Activated CD4-positive, alpha-beta T cell treated with anti-CD3 and anti-CD28 coated beads, Interleukin-2, amount 50 U/mL, for 1 hour (primary cell): ENCODE results near the gene PAQR8.
A peak's percentile ranks its signal among the peaks of the same experiment; 100 is the strongest.

Experiments
- DNase-seq: peaks from one replicate; pipeline ENCODE4 v3.0.0-alpha.2; 2020

Gene PAQR8

DNA sequence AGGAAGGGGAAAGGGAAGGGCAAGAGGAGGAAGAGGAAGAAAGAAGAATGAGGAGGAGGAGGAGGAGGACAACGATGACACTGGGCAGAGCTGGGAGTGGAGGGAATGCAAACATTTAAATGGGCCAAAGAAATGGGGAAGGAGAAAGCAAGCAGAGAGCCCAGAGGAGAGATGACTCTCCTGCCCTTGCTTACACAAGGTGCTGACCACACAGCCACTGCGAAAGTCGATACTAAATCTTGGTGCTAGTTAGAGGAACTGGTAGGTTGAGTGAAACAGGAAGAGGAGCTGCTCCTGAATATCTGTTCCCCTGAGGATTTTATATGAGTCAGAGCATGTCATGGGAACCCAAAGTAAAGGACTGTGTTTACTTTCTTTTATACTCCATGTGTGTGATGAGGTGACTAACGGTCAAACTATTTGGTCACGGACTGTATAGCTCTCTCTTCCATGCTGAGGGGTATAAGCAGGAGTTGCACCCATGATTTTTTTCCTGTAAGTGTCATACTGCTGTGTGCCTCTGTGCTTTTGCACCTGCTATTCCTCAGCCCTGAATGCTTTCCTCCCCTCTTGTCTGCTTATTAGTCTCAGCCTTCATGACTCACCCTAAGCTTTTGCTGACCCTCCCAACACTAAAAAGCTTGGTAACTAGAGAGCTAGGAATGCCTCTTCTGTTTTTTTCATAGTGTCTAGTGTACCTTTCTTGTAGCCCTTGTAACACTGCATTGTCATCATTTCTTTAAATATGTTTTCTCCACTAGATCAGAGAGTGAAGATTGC lies 9.5 kb upstream of the PAQR8 start:
- DNase-seq = no peak

DNA sequence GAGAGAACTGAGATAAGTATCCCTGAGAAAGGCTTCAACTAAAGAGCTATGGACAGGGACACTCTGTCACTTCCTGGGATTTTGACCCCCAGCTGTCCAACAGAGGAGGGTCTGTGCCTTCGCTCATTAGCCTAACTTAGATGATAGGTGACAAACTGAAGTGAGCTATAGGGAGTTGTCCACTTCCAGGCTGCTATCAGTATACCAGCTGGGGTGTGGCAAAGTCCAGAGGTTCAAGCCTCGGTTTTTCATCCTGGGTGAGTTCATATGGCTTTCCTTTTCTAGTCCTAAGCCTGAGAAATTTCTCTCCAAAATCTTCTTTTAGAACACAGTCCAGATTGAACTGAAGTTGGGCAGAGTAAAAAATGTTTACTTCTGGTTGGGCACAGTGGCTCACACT lies 5.9 kb upstream of the PAQR8 start:
- DNase-seq = no peak

DNA sequence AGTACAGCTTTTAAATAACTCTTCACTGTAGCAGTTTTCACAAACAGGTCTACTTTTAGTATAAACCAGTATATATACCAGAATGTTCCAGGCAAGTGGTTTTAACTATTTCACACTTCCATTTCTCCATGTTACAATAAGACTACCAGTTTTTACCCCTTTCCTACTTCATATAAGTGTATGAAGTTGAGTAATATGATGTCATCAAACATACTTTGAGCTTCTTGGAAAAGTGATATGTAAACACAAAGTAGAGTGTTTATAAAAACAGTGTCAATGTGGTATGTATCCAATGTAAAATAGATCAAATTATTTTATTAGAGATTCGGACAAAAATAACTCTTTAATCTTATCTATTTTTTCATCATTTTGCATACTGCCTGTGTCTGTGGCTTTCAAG lies 2.5 kb upstream of the PAQR8 start:
- no peak for DNase-seq

DNA sequence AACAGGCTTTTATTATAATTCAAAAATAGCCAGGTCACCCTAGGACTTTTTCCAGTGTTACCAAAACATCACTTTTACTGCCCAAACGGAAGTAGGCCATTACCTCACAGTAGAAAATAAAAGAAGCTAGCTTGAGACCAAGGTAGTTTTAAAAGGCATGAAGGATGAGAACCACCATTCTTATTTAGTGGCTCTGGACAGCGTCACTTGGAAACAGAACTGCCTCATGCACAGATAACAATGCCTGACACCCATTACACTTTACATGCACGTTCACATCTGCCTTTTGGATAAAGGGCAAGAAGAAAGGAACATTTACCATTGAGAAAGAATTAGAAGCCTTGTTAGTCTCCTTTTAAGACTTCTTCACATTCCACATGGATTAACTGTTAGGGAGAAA lies 1.9 kb upstream of the PAQR8 start:
- DNase-seq = no peak

DNA sequence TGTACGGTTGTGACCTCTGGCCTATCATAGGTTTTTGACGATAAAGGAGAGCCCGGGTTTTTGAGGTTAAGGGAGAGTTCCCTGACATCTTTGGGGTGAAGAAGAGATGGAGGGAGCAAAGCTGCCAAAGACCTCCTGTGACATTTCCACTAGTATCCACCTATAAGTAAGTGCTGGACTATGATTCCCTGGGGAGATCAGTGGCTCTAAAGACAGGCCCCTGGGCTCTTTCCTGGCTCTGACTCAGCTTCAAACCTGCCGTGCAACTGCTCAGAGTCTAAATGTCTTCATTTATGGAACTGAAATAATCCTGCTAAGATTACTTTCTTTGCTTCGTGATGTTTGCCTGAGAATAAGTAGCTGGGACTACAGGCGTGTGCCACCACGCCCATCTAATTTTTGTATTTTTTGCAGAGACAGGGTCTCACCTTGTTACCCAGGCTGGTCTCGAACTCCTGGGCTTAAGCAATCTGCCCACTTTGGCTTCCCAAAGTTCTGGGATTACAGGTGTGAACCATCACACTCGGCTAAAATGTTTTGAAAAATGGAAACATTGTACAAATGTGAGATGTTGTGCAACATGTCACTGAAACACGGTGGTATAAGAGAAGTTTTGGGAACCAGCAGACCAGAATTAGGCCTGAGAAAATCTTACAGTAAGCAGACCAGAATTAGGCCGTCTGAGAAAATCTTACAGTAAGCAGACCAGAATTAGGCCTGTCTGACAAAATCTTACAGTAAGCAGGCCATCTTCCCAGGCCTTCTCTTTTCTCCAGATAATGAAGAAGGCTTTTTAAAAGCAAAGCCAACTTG lies 1.1 kb upstream of the PAQR8 start:
- no peak for DNase-seq

DNA sequence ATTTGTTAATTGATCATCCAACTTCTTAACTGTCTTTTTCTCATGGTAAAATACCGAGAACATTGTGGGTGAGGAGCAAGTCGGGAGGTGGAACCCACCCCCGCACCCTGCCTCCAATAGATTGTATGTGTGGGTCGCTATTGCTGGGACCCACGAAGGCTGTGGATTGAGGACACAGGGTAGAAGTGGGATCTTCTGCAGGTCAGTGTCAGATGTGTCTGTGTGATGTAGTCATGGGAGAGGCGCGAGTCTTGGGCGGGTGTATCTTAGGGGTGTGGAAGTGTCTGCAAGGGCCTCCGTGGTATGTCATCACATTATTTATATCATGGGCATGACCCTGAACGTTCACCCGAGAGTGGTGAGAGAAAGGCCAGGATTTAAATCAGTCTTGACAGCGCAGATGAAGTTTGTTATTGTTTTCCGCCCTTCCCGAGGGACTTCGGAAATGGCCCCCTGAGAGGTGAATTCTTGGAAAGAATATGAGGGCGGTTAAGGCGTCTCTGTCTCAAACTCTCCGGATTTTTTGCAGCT lies 472 bp upstream of the PAQR8 start:
- peak; percentile 17 for DNase-seq

DNA sequence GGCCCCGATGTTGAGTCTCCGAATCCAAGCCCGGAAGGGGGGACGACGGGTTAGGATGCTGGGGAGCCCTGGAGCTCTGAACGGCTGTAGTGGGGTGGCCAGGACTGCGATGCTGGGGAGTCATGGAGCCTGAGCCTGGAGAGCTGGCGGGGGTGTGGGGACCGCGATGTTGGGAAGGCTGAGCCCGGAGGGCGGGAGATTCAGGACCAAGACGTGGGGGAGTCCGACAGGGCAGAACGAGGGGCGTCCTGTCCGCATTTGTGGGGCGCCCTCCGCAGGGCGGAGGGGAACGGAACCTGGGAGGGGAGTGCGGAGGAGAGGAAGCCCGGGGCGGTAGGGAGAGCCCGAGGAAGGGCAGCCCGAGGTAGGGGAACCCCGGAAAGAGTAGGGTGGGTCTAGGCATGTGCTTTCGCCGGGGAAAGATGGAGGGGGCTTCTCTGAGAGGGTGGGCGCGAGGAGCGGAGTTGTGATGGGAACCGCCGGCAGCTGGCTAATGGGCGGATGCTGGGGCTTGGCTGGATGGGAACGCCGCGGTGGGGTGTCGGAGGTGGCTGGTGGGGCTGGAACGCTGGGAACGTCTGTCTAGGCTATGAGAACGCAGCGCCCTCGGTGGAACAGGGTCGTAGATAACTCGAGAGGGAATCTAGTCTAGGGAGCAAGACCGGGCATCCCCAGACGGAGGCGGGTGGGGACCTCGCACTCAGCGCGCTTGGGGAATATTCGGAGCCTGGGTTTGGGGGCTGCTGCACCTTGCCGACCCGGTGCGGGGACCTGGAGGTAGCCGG lies 684 bp downstream of the PAQR8 start:
- peak; percentile 34 for DNase-seq

DNA sequence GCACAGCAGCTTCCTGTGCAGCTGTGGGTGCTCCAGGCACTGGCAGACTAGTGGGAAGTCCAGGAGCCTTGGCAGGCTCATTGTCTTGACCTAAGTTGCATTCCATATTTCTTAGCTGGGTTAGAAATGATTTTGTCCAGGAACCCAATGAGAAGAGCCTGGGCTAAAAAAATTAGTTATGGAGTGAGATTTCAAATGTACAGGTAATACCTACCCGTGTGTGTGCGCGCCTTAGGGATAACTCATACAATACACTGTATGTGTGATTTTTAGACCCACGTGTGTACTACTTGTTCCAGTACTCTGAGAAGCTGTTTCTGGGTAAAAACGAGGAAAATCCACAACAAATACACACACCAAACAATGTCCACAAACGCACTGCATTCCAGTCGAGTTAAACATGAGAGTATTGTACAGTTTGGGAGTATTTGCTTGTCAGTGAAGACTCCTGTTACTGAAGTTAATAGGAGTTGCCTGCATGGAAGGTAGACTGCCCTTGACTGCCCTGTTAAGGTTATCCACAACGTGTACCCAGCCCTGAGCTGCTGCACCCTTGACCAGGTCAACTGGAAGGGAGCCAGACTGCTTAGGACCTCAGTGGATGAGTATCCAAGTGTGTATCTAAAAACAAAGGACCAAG lies 1.4 kb downstream of the PAQR8 start:
- DNase-seq = no peak

DNA sequence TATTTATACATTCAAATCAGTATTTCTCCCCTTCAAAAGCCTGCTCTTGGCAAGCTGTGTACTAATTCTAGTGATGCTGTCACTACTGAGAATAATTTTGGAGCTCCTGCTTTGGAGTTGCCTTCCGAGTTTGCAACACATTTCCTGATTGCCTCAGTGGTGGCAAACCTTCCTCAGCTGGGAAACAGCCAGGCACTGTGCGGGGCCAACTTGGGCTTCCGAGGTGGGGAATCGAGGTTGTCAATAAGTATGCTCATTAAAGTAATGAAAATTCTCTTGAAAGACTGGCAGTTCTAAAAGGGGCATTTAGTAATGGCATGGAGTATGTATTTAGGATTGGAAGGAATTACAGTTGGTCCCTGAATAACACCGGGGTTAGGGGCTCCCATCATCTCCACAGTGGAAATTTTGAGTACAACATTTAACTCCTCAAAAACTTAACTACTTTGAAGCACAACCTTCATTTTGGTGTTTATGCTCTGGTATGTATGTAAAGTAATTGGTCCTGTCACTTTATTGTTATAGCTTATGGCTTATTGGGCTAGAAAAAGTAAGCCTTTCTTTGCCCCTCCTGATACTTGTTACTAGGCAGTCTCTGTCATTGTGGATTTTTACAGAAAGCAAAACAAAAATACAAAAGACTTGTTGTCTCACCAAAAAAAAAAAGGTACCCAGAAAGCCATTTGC lies 2.7 kb downstream of the PAQR8 start:
- DNase-seq = no peak

DNA sequence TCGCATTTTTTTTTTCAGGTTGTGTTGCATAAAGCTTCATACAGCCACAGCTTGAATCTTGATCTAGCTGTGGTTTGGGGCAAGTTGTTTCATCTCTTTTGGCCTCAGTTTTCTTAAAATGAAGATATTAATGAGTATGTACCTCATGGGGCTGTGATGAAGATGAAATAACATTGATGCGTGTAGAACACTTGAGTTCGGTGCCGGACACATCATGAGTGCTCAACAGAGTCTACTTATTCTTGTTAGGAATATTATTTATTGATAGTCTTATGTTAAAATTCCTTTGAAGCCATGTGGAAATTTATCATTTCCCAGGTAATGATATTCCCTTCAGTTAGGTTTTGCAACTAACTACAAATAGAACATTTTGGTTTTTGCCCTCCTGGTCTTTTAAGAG lies 3.4 kb downstream of the PAQR8 start:
- DNase-seq = no peak

DNA sequence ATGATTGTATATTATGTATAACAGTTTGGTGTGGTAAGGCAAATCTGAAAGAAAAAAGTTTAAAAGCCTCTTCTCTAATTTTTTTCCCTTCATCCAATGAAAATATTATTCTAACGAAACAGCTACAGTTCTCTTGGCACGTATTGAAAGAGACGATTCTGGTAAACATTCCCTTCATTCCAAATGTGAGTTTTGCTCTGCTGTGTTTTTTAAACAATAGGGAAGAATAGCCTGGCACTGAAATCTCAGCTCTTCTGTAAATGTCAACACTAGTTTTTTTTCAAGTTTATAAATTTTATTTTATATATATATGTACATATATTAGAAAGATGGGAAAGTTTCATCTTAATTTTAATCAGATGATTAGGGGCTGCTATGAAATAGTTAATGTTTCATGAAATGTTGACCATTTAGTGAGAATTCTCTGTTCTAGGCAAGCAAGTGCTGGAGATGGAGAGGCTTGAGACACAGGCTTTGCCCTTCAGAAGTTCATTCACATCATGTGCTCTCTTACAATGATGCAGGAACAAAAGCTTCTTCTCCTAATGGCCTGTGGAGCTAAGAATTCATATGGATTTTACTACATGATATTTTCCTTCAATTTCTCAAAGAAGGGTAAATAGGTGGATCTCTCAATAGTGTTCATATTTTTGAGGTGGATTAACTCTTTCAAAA lies 4.1 kb downstream of the PAQR8 start:
- DNase-seq = no peak

DNA sequence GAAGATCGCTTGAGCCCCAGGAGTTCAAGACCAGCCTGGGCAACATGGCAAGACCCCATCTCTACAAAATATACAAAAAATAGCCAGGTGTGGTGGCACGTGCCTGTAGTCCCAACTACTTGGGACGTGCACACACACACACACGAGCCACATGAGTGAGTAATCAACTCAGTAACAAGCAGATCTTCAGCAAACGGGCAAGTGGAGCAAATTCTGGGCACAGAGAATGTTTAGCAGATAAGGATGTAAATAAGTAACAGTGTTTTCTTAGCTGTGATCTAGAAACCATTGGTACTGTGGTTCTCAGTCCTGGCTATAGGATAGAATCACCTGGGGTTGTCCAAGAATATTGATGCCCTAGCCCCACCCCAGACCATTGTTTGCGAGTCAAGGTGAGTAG lies 6.1 kb downstream of the PAQR8 start:
- DNase-seq = no peak

DNA sequence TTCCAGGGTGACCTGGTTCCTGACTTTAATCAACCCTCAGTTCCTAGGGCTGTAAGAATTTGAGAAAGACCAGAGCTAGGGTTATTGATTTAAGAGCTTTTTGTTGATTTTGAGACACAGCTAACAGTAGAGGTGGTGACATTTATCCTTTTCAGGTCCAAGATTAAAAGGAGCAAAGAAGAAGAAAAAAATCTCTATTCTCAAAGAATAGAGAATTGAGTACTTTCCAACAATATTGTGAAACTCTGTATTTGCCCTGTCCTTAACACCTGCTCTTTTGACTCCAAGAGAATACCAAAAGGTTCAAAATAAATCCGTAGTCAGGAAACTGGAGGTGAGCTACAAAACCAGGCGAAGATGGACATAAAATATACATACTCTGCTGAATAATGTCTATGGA lies 7.3 kb downstream of the PAQR8 start:
- DNase-seq = no peak

DNA sequence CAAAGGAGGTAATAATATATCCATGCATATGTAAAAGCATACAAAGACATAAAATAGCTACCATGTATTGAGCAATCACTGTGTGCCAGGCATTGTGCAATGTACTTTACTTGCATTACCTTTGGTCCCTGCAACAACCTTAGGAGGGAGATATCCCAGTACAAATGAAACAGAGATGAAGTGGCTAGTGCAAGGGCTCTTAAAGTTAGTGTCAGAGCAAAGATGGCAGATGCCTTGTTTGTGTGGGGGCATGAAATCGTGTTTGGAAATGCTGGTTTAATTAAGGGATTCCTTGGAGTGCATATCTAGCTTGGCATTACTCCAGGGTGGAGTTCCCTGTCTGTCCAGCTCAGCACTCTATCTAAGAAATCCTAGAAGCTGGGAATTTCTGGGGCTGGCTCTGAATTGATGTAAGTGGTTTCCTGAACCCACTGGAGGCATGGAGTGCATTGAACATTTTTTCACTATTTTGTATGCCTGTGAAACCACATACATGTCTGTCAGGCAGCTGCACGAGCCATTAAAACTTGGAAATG lies 9.8 kb downstream of the PAQR8 start:
- DNase-seq = no peak

DNA sequence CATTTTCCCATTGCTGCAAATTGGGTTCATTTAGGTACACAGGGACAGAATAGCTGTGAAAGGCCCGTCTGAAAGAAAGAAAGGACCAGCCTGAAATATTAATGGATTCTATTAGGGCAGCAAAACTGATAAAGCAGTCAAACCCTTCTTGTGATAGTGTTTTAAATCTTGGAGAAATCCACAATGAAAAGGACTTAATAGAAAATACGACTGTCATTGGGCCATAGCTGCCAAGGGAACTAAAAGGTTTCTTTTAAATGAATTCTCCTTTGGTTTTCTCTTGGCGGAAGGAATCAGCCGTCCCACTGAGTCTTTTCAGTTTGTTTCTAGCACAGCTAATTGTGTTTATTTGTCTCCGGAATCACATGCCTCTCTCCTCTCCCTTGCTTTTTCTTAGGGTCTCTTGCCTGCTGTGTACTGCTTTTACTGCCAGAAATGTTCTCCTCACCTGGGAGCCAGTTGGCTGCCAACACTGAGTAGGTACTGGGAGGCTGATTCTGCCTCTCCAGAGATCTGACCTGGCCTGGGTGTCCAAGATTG lies 11.3 kb downstream of the PAQR8 start:
- no peak for DNase-seq

DNA sequence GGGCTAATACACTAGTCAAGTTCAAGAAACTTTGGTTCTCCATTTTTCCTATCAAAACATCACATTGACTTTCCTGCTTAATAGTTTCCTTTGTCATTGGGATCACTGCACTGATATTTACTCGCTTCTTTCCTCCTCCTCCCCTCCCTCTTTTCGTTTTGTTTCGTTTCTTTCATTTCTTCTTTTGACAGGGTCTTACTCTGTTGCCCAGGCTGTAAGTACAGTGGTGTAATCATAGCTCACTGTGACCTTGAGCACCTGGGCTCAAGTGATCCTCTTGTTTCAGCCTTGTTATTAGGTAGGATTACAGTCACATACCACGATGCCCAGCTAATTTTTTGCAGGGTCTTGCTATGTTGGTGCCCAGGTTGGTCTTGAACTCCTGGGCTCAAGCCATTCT lies 12.3 kb downstream of the PAQR8 start:
- DNase-seq = no peak

DNA sequence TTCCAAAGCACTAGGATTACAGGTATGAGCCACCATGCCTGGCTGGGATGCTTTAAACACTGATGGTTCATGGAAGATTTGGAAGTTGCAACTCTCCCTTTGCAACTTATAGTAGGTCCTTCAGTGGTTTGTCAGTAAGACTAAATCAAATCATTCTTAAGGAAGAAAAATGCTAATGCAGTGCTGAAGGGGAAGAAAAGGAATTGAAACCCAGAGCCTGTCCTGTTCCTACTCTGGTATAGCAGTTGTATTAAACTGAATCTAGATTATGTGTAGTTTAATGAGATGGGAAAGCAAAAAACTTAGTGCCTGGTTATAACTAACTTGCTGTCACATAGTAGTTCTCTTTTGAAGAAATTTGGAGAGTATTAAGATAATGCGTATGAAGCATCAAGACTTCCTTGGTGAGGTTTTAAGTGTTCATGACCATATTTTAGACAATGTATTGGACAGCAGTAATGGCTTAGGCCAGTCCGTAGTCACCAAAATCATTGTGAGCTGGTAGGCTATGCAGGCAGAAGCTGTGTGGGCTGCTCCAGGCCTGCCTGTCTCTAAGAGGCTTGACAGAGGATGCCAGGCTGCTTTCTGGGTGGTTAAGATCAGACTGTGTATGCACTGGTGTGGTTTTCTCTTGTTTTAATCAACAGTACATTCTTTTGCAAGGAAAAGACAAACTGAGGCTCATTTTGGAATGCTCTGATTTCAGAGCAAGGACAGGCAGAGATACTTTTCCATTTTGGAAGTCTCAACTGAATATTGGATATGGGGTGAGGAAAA lies 14.0 kb downstream of the PAQR8 start:
- peak; percentile 26 for DNase-seq

DNA sequence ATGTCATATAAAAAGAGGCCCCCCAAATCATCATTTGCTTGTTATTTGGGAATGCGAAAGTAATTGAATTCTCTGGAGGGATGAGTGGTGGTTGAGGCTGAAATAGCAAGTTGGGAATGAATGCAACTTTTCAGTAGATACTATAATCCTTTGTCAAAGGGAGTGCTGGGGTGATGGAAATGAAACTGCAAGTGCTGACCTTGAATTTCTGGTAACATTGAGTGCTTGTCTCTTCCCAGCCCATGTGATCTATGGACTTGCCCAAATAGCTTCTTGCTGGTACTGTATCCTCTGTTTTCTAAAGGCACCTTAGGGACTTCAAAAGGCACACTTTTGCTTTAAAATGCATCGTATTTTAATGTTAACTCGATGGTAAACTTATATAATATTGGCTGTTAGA lies 14.8 kb downstream of the PAQR8 start:
- DNase-seq = no peak

DNA sequence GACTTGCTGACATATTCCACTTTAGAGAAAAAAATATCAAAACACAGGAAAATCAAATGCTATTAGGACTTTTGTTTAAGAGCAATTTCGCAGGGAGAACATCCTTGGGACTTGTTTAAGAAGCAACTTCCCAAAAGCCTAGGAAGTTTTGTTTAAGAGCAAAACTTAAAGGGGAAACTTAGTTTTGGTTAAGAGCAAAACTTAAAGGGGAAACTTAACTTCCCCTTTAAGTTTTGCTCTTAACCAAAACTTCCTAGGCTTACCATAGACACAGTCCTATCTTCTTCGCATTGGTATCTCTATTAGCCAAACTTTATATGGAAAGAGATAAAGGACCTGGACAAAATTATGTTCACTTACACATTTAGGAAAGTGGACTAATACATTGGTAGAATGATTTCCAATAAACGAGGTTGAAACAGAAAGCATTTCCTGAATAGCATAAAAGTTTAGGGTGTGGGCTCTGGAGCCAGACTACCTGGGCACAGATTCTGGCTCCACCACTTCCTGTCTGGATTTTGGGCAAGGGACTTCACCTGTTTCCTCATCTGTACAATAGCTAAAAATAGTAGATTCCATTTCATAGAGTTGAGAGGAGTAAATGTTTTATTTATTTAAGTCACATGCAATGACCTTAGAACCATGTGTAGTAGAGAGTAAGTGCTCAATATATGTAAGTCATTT lies 15.7 kb downstream of the PAQR8 start:
- DNase-seq = no peak

DNA sequence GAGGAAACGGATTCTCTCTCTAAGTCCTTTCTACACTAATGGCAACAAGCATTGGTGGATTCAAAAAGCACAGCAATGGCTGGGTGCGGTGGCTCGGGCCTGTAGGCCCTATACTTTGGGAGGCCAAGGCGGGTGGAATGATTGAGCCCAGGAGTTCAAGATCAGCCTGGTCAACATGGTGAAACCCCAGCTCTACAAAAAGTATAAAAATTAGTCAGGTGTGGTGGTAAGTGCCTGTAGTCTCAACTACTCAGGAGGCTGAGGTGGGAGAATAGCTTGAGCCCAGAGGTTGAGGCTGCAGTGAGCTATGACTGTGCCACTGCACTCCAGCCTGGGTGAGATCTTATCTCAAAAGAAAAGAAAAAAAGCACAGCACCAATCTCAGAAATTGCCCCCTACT lies 19.3 kb downstream of the PAQR8 start:
- no peak for DNase-seq
